ENCODE measurements around the gene STRN. TPM values are rescaled to one million over a fixed set of nuclear protein-coding genes. Genes with fewer than 3 reads are reported as not detected.
"Not testable (repeated sequence)": the region's sequence is repeated elsewhere in the genome, so short reads cannot be mapped to it uniquely, and the experiment has no call there.

Gene STRN, protein sequence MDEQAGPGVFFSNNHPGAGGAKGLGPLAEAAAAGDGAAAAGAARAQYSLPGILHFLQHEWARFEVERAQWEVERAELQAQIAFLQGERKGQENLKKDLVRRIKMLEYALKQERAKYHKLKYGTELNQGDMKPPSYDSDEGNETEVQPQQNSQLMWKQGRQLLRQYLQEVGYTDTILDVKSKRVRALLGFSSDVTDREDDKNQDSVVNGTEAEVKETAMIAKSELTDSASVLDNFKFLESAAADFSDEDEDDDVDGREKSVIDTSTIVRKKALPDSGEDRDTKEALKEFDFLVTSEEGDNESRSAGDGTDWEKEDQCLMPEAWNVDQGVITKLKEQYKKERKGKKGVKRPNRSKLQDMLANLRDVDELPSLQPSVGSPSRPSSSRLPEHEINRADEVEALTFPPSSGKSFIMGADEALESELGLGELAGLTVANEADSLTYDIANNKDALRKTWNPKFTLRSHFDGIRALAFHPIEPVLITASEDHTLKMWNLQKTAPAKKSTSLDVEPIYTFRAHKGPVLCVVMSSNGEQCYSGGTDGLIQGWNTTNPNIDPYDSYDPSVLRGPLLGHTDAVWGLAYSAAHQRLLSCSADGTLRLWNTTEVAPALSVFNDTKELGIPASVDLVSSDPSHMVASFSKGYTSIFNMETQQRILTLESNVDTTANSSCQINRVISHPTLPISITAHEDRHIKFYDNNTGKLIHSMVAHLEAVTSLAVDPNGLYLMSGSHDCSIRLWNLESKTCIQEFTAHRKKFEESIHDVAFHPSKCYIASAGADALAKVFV
- polyA plus RNA-seq (ENCODE audit: insufficient read length in 3 of 3): 10 to 100 TPM; 23.7 to 25.6 (median 25.3) TPM

DNA sequence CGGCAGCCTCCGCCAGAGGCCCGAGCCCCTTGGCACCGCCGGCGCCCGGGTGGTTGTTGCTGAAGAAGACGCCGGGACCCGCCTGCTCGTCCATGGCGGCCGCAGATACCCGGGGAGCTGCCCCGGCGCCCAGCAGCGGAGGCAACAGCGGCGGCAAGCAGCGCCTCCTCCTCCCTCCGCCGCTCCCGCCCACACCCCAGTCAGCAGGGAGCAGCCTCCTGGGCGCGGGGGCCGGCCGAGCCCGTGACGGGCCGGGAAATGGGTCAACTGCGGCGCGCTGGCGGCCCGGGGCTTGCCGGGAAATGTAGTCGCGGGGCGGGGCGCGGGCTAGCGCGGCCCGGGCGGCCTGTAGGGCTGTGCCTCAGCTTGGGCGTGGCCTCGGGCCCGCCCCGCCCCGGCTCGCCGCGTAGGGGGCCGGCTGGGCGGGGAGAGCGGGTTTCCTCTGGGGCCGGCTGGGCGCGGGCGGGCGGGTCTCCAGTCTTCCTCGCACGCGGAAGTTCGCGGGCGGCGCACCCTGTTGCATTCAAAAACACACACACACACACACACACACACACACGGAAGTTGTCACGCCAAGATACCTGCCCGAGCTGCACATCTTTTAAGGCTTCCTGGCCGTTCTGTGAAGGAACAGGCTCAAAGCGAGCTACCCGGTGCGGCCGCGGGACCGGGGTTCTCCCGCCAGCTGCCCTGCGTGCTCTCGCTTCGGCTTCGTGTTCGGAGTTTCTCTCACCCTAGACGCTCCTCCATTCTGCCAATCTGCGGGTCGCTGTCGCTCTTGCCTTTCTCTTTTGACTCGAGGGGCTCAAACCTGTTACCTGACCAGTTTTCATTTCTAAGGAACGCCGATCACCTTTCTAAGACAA, at the start of gene STRN:
STRN (minus strand) TSS at position 167 of the 866 bp plus-strand sequence; CDS start at position 94, 73 bp downstream.
- peak; percentile 74 to 92 (median 88) for DNase-seq (ENCODE audit: low read depth in 3 of 3, low spot score in 2 of 3)

DNA sequence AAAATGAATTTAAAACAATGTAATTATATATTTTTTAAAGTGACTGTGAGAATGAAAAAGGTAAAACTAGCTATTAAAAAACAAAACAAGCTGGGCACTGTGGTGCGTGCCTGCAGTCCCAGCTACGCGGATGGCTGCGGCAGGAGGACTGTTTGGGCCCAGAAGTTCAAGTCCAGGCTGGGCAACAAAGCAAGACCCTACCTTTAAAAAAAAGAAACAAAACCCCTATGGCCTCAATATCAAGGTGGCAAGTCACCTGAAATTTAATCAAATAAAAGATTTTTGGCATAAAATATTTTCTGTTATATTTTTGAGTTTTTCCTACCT, 46.9 kb upstream of the STRN start:
- DNase-seq (ENCODE audit: low read depth in 3 of 3, low spot score in 2 of 3): no peak

DNA sequence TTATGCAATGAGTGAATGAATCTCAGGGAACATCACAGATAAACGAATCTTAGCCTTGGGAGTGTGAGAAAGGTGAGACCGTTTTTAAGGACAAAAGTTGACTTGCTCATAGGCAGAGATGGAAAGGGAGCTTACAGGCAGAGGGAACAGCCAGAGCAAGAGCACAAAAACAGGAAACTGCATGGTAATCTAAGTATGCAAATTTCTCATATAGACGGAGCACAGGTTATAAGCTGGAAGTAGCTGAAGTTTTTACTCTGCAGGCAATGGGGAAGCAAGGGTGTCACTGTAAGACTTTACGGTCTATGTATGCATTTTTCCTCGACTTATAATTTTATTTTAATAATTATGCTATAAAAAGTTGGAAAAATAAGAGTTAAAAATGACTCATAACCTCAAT, 44.8 kb upstream of the STRN start:
- no peak for DNase-seq (ENCODE audit: low read depth in 3 of 3, low spot score in 2 of 3)

DNA sequence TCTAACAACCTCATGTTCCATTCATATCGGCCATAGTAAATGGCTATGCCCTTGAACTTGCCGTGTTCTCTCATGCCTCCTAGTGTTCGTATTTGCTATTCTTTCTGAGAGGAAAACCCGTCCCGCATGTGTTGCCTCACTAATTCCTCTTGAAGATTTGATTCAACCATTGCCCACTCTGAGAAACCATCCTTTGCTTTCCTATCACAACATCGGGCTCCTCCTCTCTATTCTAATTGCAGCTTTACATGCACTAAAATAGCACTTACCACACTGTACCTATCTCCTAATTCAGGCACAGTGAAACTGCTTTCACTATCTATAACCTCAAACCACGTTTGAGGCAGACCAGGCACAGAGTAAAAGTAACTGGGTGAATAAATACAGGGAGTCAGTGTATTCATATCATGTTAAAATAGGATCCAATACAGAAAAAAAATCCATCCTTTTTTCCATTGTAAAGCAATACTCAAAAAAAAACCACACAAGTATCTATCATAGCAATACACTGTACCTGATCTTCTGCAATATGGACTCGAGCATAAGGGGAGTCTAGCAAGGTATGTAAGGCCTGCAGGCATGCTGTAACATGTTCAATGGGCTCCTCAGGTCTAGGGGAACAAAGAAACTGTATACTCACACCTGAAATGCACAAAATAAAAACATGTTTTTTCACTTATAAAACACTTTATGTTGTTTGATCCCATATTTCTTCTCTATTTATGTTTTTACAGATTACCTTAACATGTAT, 39.0 kb upstream of the STRN start:
- DNase-seq (ENCODE audit: low read depth in 3 of 3, low spot score in 2 of 3): no peak

DNA sequence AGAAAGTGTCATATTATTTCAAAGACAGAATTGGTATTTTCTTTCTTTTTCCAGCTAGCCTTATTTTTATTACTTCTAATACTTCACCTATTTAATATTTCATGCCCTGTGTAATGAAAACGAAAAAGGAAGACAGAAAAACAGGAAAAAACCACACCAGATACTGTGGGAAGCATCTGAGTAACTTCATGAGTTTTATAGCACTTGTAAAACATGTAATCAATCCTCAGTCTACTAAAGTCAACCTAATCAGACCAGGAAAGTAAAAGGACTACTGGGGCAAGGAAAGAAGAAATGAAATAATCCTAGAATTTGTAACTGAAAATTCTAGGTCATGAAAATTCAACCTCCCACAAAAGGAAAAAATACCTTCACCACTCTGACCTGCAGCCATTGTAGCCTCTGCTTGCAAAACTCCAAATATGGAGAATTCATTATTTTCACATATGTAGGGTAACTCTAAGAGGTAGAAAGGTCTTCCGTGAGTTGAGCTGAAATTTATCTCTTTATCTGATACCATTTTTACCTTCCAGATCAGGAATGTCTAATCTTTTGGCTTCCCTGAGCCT, 34.7 kb upstream of the STRN start:
- DNase-seq (ENCODE audit: low read depth in 3 of 3, low spot score in 2 of 3): no peak

DNA sequence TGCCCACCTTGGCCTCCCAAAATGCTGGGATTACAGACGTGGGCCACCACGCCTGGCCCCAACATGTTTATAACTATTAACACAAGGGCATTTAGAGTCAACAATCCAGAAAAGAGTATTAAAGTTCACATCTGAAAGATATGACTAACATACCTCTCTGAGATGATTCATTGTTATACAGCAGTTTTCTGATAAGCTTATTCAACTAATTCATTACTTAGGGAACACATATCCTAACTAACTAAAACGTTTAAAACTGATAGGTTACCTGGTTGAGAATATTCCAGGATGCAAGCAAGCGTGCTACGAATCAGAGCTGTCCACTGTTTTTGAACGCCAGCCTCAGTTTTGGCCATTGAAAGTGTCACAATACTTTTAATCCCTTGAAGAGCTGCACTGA, 34.0 kb upstream of the STRN start:
- no peak for DNase-seq (ENCODE audit: low read depth in 3 of 3, low spot score in 2 of 3)

- not testable (repeated sequence) for DNase-seq (ENCODE audit: low read depth in 3 of 3, low spot score in 2 of 3)
These were observed 33.1 kb upstream of the STRN start for GRCh38 chr2:36999416-36999815.

GRCh38 chr2:36993841-36994620, 27.7 kb upstream of the STRN start:
- no peak for DNase-seq (ENCODE audit: low read depth in 3 of 3, low spot score in 2 of 3)

DNA sequence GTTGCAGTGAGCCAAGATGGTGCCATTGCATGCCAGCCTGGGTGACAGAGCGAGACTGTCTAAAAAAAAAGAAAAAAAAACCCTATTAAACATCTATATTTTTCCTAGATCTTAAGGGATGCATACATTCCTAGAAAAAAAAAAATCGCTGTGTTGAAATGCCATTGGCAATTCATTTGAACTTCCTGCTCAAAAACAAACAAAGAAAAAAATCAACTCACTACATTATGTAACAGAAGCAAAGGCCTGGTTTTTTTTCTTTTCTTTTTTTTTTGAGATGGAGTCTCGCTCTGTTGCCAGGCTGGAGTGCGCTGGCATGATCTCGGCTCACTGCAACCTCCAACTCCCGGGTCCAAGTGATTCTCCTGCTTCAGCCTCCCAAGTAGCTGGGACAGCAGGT, 21.7 kb upstream of the STRN start:
- no peak for DNase-seq (ENCODE audit: low read depth in 3 of 3, low spot score in 2 of 3)

DNA sequence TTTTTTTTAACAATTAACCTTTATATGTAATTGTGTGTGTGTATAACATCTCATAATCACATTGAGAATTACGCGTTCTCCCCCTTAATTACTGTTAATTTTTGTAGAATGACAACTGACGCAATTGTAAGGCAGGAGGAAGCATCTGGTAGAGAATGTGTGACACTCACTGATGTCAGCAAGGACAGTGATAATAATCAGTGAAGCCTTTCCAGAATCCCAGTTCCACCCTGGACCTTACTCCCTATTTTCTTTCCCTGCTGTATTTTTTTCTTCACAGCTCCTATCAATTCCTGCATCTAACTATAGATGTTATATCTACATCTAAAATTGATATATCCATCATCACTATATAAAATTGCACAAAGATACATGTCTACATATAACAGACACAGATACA, 16.1 kb upstream of the STRN start:
- DNase-seq (ENCODE audit: low read depth in 3 of 3, low spot score in 2 of 3): no peak

GRCh38 chr2:36981911-36982310, 15.6 kb upstream of the STRN start:
- DNase-seq (ENCODE audit: low read depth in 3 of 3, low spot score in 2 of 3): no peak

DNA sequence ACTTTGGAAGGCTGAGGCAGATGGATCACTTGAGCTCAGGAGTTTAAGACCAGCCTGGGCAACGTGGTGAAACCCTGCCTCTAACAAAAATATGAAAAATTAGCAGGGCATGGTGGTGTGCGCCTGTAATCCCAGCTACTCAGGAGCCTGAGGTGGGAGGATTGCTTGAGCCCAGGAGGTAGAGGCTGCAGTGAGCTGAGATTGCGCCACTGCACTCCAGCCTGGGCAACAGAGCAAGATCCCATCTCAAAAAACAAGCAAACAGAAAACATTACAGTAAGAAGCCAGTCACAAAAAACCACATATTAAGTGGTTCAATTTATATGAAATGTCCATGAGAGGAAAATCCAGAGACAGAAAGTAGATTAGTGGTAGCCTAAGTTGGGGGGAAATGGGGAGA, 12.7 kb upstream of the STRN start:
- not testable (repeated sequence) for DNase-seq (ENCODE audit: low read depth in 3 of 3, low spot score in 2 of 3)

DNA sequence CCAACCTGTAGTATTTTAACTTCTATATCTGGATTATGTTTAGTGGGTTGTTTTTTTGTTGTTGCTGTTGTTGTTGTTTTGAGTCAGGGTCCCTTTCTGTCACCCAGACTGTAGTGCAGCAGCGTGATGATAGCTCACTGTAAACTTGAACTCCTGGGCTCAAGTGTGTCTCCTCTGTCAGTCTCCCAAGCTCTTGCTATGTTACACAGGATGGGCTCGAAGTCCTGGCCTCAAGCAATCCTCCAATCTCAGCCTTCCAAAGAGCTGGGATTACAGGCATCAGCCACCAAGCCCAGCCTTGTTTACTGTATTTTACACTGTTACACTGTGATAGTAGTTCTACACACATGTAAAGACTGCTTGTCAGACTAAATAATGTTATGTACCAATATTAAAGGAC, 9.7 kb upstream of the STRN start:
- no peak for DNase-seq (ENCODE audit: low read depth in 3 of 3, low spot score in 2 of 3)

GRCh38 chr2:36975306-36975705, 9.0 kb upstream of the STRN start:
- no peak for DNase-seq (ENCODE audit: low read depth in 3 of 3, low spot score in 2 of 3)

DNA sequence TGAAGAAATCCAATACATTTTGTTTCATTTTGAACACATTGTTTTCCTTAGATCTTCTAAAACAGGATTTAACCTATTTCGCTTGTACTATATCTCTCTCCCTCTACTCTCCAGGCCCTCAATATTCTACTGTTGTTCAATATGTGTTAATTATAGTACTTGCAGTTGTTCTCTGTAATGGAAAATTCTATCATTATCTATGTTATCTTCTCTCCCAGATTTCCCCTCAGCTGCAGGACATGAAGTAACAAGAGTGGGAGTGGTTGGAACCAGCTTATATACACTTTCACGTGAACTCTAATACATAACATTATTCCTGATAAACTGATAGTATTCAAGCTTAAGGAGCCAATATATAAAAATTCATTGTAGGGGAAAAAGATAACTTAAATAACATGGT, 7.0 kb upstream of the STRN start:
- DNase-seq (ENCODE audit: low read depth in 3 of 3, low spot score in 2 of 3): no peak

DNA sequence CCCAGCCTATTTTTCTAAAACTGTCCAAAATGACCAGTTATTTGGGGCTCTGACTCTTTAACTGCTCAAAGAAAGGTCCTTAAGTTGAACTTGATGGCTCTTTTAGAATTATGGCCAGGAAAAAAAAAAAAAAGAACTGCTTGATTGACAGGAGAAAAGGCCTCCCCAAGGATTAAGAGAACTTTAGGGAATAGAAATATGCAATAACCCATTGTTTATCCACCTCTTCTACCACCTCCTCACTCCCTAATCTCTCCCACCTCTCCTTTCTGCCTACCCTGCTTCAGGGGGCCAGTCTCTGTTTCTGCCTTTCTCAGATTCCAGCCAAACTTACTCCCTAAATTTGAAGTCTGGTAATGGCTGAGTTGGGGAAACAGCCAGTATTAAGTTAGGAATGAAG, 5.7 kb upstream of the STRN start:
- DNase-seq (ENCODE audit: low read depth in 3 of 3, low spot score in 2 of 3): no peak

DNA sequence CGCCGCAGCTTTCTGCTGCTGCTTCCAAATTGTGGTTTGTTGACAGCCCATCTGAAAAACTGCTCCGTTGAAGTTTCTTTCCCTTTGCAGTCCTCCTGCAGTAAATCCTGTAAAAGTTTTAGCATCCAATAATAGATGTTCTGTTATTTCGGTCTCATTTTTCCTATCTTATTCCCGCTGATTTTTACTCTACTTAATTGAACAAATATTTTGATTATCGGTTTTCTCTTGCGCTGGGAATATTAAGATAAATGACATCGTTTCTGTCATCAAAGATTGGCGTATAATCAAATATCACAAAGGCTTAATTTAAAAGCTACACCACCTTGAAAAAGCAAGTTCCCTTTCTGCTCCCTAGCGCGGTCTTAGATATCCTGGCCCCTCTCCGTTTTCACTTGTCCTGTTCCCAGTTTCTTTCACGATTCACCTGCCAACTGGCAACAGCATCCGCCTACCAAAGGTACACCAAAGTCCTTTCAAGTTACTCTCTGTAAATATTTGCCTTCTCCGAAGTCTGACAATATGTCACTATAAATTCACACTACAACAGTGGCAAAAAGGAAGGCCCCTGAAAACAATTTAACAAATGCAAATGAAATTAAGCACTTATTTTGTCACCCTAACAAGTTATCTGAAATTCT, 1.0 kb upstream of the STRN start:
- DNase-seq (ENCODE audit: low read depth in 3 of 3, low spot score in 2 of 3): no peak

DNA sequence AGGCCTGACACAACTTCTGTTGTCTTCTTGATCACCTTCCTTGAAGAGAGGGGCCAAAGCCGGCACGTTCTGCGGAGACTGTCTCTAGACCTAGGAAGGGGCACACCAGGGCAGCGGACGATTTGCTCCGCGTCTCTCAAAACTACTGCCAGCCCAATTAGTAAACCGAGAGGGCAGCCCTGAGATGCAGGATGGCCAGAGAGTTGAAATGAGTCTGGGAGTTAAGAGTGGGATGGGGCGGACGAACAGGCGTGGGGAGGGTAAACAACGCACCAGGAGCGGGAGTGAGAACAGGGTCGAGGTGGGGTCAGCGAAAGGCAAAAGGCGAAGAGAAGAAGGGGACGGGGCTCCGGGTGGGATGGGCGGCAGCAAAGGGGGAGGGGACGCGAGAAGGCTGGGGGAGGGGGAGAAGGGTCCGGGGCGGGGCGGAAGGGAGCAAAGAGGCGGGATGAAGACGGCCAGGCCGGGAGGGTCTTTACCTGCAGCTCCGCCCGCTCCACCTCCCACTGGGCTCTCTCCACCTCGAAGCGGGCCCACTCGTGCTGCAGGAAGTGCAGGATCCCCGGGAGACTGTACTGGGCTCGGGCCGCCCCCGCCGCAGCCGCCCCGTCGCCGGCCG, 476 bp downstream of the STRN start:
- peak in 2 of 3 donors; percentile 21 to 35 for DNase-seq (ENCODE audit: low read depth in 3 of 3, low spot score in 2 of 3)

All from right renal cortex interstitium (tissue), 3 donors.